ENCODE measurements around the gene CERS6.

DNA sequence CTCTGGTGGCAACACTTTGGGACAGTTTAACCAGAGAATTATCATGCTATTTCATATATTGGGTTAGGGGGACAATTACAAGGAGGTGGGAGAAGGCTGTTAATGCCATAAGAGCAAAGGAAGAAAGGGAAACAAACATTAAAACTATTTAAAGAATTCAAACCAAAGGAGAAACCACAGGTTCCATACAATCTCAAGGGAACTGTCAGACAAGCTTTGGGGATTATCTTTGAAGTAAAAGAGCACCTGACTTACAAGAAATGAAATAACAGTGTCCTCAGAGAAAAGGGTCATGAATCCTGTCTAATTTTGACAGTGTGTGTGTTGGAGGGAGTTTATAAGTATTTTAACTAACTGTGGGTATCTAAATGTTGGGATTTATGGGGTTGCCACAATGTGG is 44.4 kb downstream of the CERS6 start:
- TF ChIP-seq GATA3 (IDR thresholded peaks at IDR 0.05; ENCODE audit: low read depth, low read length) (no peak), GATA2 (IDR thresholded peaks at IDR 0.05; ENCODE audit: low read depth, low read length) (no peak)
